ENCODE results near the gene TXNRD3. TPM values are rescaled to one million over a fixed set of nuclear protein-coding genes. Genes with fewer than 3 reads are reported as not detected.
"Not testable (repeated sequence)": the region's sequence is repeated elsewhere in the genome, so short reads cannot be mapped to it uniquely, and the experiment has no call there.

The TXNRD3 gene
- total RNA-seq, 2 donors from 2014 or later, result 7.4 to 8.3 TPM

- H3K4me1 ChIP-seq (ENCODE audit: control insufficient read depth in 1 of 2, low read depth in 2 of 2), result no peaks in the 10 kb centered on the region
- no peak overlapping the region for H3K27ac ChIP-seq
- no peak for ATAC-seq (ENCODE audit: insufficient number of reproducible peaks, low FRiP score, low read depth)
- no peak overlapping the region for H3K4me3 ChIP-seq
- peaks cover 4% of the 10 kb centered on the region for H3K36me3 ChIP-seq
- no peaks in the 10 kb centered on the region for H3K27me3 ChIP-seq (replicated peaks; ENCODE audit: insufficient read depth)
- DNase-seq (ENCODE audit: low spot score), result no peak
- no peaks in the 10 kb centered on the region for H3K9me3 ChIP-seq
- TF ChIP-seq CTCF (IDR thresholded peaks at IDR 0.05), result no peak
Observed at GRCh38 chr3:126644615-126645014, 10.3 kb downstream of the TXNRD3 start.

GRCh38 chr3:126638790-126639189 is 16.1 kb downstream of the TXNRD3 start:
- Histone ChIP-seq H3K27ac (no peak overlapping the region), H3K36me3 (peaks cover 8% of the 10 kb centered on the region), H3K27me3 (replicated peaks; ENCODE audit: insufficient read depth) (no peaks in the 10 kb centered on the region), H3K4me3 (no peak overlapping the region), H3K9me3 (no peaks in the 10 kb centered on the region), H3K4me1 (ENCODE audit: control insufficient read depth in 1 of 2, low read depth in 2 of 2) (no peaks in the 10 kb centered on the region)
- no peak for ATAC-seq (ENCODE audit: insufficient number of reproducible peaks, low FRiP score, low read depth)
- no peak for DNase-seq (ENCODE audit: low spot score)
- no peak for TF ChIP-seq CTCF (IDR thresholded peaks at IDR 0.05)

- no peaks in the 10 kb centered on the region for H3K4me1 ChIP-seq (ENCODE audit: control insufficient read depth in 1 of 2, low read depth in 2 of 2)
Observed at GRCh38 chr3:126636436-126636835, 18.5 kb downstream of the TXNRD3 start.

GRCh38 chr3:126634803-126635202 is 20.1 kb downstream of the TXNRD3 start:
- no peak overlapping the region for H3K4me3 ChIP-seq
- H3K36me3 ChIP-seq, result peaks cover 9% of the 10 kb centered on the region
- TF ChIP-seq CTCF (IDR thresholded peaks at IDR 0.05), result no peak
- no peaks in the 10 kb centered on the region for H3K4me1 ChIP-seq (ENCODE audit: control insufficient read depth in 1 of 2, low read depth in 2 of 2)
- no peaks in the 10 kb centered on the region for H3K27me3 ChIP-seq (replicated peaks; ENCODE audit: insufficient read depth)
- H3K27ac ChIP-seq, result no peak overlapping the region
- ATAC-seq (ENCODE audit: insufficient number of reproducible peaks, low FRiP score, low read depth) (no peak), DNase-seq (ENCODE audit: low spot score) (no peak)
- H3K9me3 ChIP-seq, result no peaks in the 10 kb centered on the region

More at GRCh38 chr3:126636436-126636835, 18.5 kb downstream of the TXNRD3 start:
- Histone ChIP-seq H3K4me3 (no peak overlapping the region), H3K27me3 (replicated peaks; ENCODE audit: insufficient read depth) (no peaks in the 10 kb centered on the region), H3K27ac (no peak overlapping the region), H3K36me3 (peaks cover 4% of the 10 kb centered on the region), H3K9me3 (no peaks in the 10 kb centered on the region)
- ATAC-seq (ENCODE audit: insufficient number of reproducible peaks, low FRiP score, low read depth) (no peak), DNase-seq (ENCODE audit: low spot score) (no peak)
- TF ChIP-seq CTCF (IDR thresholded peaks at IDR 0.05), result no peak

- ATAC-seq (ENCODE audit: insufficient number of reproducible peaks, low FRiP score, low read depth), result no peak
- Histone ChIP-seq H3K36me3 (peaks cover 9% of the 10 kb centered on the region), H3K4me1 (ENCODE audit: control insufficient read depth in 1 of 2, low read depth in 2 of 2) (no peaks in the 10 kb centered on the region), H3K9me3 (no peaks in the 10 kb centered on the region), H3K4me3 (no peak overlapping the region), H3K27me3 (replicated peaks; ENCODE audit: insufficient read depth) (no peaks in the 10 kb centered on the region), H3K27ac (no peak overlapping the region)
- no peak for DNase-seq (ENCODE audit: low spot score)
- TF ChIP-seq CTCF (IDR thresholded peaks at IDR 0.05), result no peak
Observed at GRCh38 chr3:126630020-126630419, 24.9 kb downstream of the TXNRD3 start.

- ATAC-seq (ENCODE audit: insufficient number of reproducible peaks, low FRiP score, low read depth); H3K36me3 ChIP-seq; H3K27ac ChIP-seq; H3K4me3 ChIP-seq; H3K27me3 ChIP-seq (replicated peaks; ENCODE audit: insufficient read depth); H3K4me1 ChIP-seq (ENCODE audit: control insufficient read depth in 1 of 2, low read depth in 2 of 2); H3K9me3 ChIP-seq; DNase-seq (ENCODE audit: low spot score): not testable (repeated sequence)
Observed at GRCh38 chr3:126625735-126626134, 29.2 kb downstream of the TXNRD3 start.
